ENCODE results near the gene CXCL10. TPM values are rescaled to one million over a fixed set of nuclear protein-coding genes. Genes with fewer than 3 reads are reported as not detected.

The CXCL10 gene
- 10 to 100 TPM in 1 of 2 donors, 1 to 10 TPM in 1; 7.7 to 10.3 TPM for total RNA-seq

DNA sequence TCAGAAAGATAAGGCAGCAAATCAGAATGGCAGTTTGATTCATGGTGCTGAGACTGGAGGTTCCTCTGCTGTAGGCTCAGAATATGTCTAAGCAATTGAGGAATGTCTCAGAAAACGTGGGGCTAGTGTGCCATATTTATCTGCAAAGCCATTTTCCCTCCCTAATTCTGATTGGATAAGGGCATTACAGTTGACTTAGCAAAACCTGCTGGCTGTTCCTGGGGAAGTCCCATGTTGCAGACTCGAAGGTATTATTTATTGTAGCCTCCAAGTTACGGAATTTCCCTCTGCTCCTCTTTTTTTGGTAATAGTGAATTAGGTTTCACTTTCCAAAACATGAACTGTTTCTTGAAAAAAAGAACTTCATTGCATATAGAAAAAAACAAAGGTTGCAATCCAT is at the start of gene CXCL10:
TSS of gene CXCL10 (minus strand) at position 109 of the 400 bp plus-strand sequence. CDS start at position 43, 66 bp downstream.

DNA sequence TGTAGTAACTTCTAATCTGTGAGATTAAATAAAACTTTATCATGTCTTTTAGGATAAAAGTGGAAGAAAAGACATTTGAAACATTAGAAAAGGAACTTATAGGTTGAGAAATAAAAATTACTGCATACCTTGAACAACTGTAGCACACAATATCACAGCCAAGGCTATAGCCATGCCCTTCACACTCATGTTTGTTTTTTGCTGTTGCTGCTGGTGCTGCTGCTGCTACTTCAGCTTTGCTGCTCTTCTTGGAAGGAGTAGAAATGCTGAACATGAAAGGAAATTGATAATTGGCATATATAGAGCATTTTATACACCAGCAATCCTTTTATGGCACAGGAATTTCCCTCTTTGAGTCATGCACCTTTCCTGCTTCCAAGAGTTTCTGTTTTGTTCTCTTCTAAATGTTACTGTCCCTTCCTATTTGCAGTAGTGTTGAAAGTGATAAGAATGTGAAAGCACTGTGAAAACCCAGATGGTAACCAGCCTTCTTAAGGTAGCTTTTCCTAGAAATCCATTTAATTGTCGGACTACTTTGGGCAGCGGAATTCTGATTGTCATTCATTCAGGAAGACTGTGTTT is 12.6 kb upstream of the CXCL10 start, which contains the start of gene CXCL11:
TSS of gene CXCL11 (minus strand) at position 272 of the 582 bp plus-strand sequence. CDS start at position 189, 83 bp downstream.

DNA sequence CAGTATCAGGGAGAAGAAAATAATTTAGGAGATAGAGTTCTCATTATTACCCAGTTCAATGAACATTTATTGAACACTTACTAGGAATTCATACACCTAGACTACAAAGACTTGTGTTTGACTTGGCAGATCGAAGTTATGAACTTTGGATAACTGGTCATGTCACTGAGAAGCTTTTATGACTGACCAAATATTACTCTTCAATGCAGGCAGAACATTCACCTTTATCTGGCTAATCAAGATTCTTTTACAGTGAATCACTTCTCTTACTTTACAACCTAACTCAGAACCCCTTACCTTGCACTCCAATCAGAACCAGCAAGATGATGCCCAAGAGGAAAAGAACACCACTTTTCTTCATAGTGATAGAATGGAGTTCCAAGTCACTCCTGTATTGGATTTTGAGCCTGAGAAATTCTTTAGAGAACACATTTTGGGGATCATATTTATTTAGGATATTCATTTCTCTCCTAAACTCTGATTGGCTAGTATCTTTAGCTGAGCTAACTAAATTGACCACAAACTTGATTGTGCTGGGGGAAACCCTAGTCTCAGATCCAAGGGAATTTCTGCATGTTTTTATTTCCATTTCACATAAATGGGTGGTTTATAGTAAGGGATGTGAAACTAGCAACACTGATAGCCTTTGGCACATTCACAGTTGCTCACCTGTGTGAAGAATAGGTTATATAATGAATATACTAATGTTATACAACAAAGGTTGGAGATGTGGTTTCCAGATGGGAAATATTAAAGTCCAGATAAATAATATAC is 16.0 kb downstream of the CXCL10 start, which contains the start of gene CXCL9:
TSS of gene CXCL9 (minus strand) at position 421 of the 774 bp plus-strand sequence. CDS start at position 361, 60 bp downstream.

Other genes with a start within 250 kb of the CXCL10 start
- not detected for gene PPEF2, start 121.0 kb downstream of the CXCL10 start, total RNA-seq
- 10 to 100 TPM in 1 of 2 donors, 1 to 10 TPM in 1; 8.3 to 17.0 TPM for gene NAAA, start 82.5 kb downstream of the CXCL10 start, total RNA-seq
- gene SDAD1, start 32.6 kb downstream of the CXCL10 start, total RNA-seq = 10 to 100 TPM; 35.1 to 50.6 TPM
- gene CXCL9, start 16.0 kb downstream of the CXCL10 start, total RNA-seq = under 1 TPM; 0.33 to 0.34 TPM
- 1 to 10 TPM in 1 of 2 donors, under 1 TPM in 1; 0.69 to 1.7 TPM for gene CXCL11, start 12.6 kb upstream of the CXCL10 start, total RNA-seq
- gene ART3, start 51.2 kb upstream of the CXCL10 start, total RNA-seq = 1 to 10 TPM; 2.4 to 3.3 TPM
- 10 to 100 TPM; 24.8 to 44.6 TPM for gene NUP54, start 124.9 kb upstream of the CXCL10 start, total RNA-seq
- 100 to 1,000 TPM; 168 to 243 TPM for gene SCARB2, start 190.3 kb upstream of the CXCL10 start, total RNA-seq
- under 1 TPM; under 0.01 to 0.34 TPM for gene FAM47E, start 228.2 kb upstream of the CXCL10 start, total RNA-seq